ENCODE results near the gene SSTR3. TPM values are rescaled to one million over a fixed set of nuclear protein-coding genes. Genes with fewer than 3 reads are reported as not detected.

Gene SSTR3
- total RNA-seq, 2 experiments from 2014 or later: 1.9 to 2.1 TPM

- no peaks in the 10 kb centered on the region for H3K27me3 ChIP-seq (ENCODE audit: control insufficient read depth in 1 of 2, insufficient read depth in 2 of 2, low read length in 2 of 2)
- H3K36me3 ChIP-seq (ENCODE audit: insufficient read depth, low read length): no peaks in the 10 kb centered on the region
- Mint-ChIP-seq H3K4me3 (no peak overlapping the region), H3K36me3 (ENCODE audit: low read depth) (peaks cover 5% of the 10 kb centered on the region), H3K4me1 (ENCODE audit: low read depth) (peaks cover 35% of the 10 kb centered on the region), H3K27ac (no peak overlapping the region), H3K27me3 (no peaks in the 10 kb centered on the region), H3K9me3 (no peaks in the 10 kb centered on the region)
- DNase-seq: no peak
- no peak for ATAC-seq (ENCODE audit: poor library complexity)
- peaks cover 49% of the 10 kb centered on the region for H3K4me1 ChIP-seq (ENCODE audit: insufficient read depth, low read length)
- H3K4me3 ChIP-seq (ENCODE audit: low read length): no peak overlapping the region
- ChIA-PET POLR2A (no interaction called here), CTCF (no interaction called here)
- H3K9me3 ChIP-seq (ENCODE audit: control insufficient read depth in 1 of 2, insufficient read depth in 1 of 2, low read length in 2 of 2): no peaks in the 10 kb centered on the region
- no peak overlapping the region for H3K27ac ChIP-seq (ENCODE audit: low read depth in 1 of 2, low read length in 2 of 2)
- intact Hi-C loops (cut with DNase I, micrococcal nuclease): no loop called here
- no peak for TF ChIP-seq CTCF (IDR thresholded peaks at IDR 0.05)
These were observed 30.0 kb downstream of the SSTR3 start for GRCh38 chr22:37182101-37182948.

GRCh38 chr22:37181681-37182080 lies 30.6 kb downstream of the SSTR3 start:
- no peaks in the 10 kb centered on the region for H3K36me3 ChIP-seq (ENCODE audit: insufficient read depth, low read length)
- no peak overlapping the region for H3K27ac ChIP-seq (ENCODE audit: low read depth in 1 of 2, low read length in 2 of 2)
- H3K27me3 Mint-ChIP-seq: no peaks in the 10 kb centered on the region
- H3K27me3 ChIP-seq (ENCODE audit: control insufficient read depth in 1 of 2, insufficient read depth in 2 of 2, low read length in 2 of 2): no peaks in the 10 kb centered on the region
- H3K4me3 Mint-ChIP-seq: no peak overlapping the region
- H3K9me3 ChIP-seq (ENCODE audit: control insufficient read depth in 1 of 2, insufficient read depth in 1 of 2, low read length in 2 of 2): no peaks in the 10 kb centered on the region
- intact Hi-C loops (cut with DNase I, micrococcal nuclease): no loop called here
- no peak for TF ChIP-seq CTCF (IDR thresholded peaks at IDR 0.05)
- peaks cover 39% of the 10 kb centered on the region for H3K4me1 Mint-ChIP-seq (ENCODE audit: low read depth)
- peaks cover 49% of the 10 kb centered on the region for H3K4me1 ChIP-seq (ENCODE audit: insufficient read depth, low read length)
- no peaks in the 10 kb centered on the region for H3K9me3 Mint-ChIP-seq
- no peak for ATAC-seq (ENCODE audit: poor library complexity)
- CTCF ChIA-PET: no interaction called here
- no peak for DNase-seq
- H3K36me3 Mint-ChIP-seq (ENCODE audit: low read depth): peaks cover 5% of the 10 kb centered on the region
- H3K27ac Mint-ChIP-seq: no peak overlapping the region
- POLR2A ChIA-PET: no interaction called here
- no peak overlapping the region for H3K4me3 ChIP-seq (ENCODE audit: low read length)

GRCh38 chr22:37180531-37181231 lies 31.6 kb downstream of the SSTR3 start:
- ChIA-PET CTCF (no interaction called here), POLR2A (no interaction called here)
- Histone ChIP-seq H3K4me3 (ENCODE audit: low read length) (no peak overlapping the region), H3K27me3 (ENCODE audit: control insufficient read depth in 1 of 2, insufficient read depth in 2 of 2, low read length in 2 of 2) (no peaks in the 10 kb centered on the region), H3K27ac (ENCODE audit: low read depth in 1 of 2, low read length in 2 of 2) (no peak overlapping the region), H3K4me1 (ENCODE audit: insufficient read depth, low read length) (peaks cover 48% of the 10 kb centered on the region), H3K9me3 (ENCODE audit: control insufficient read depth in 1 of 2, insufficient read depth in 1 of 2, low read length in 2 of 2) (no peaks in the 10 kb centered on the region), H3K36me3 (ENCODE audit: insufficient read depth, low read length) (no peaks in the 10 kb centered on the region)
- H3K27ac Mint-ChIP-seq: no peak overlapping the region
- ATAC-seq (ENCODE audit: poor library complexity) (no peak), DNase-seq (no peak)
- no peaks in the 10 kb centered on the region for H3K36me3 Mint-ChIP-seq (ENCODE audit: low read depth)
- no peaks in the 10 kb centered on the region for H3K9me3 Mint-ChIP-seq
- intact Hi-C loops (cut with DNase I, micrococcal nuclease): no loop called here
- no peak for TF ChIP-seq CTCF (IDR thresholded peaks at IDR 0.05)
- H3K4me3 Mint-ChIP-seq: no peak overlapping the region
- no peaks in the 10 kb centered on the region for H3K27me3 Mint-ChIP-seq
- peaks cover 35% of the 10 kb centered on the region for H3K4me1 Mint-ChIP-seq (ENCODE audit: low read depth)
